Heart right ventricle (tissue), 16 donors: Measurements from ENCODE around the gene LGALS14. TPM values are rescaled to one million over a fixed set of nuclear protein-coding genes. Genes with fewer than 3 reads are reported as not detected.

ENCODE experiments used
- ATAC-seq, 8 donors: fragments of 200-7000 bp; cut with Tn5 transposase; one replicate each; pipeline ENCODE4 v1.9.1; 2020; ENCODE audit warnings: mild to moderate bottlenecking in 8 of 8, moderate library complexity in 8 of 8, moderate number of reproducible peaks in 1 of 8
- DNase-seq, 2 donors: peaks; one replicate each; pipeline ENCODE4 v3.0.0-alpha.2; 2020
- H3K27ac ChIP-seq, 10 donors: fragments of 200-600 bp; sonication (generic) in 2 of 10; one replicate each; pipeline versions ENCODE4 v1.5.0 to v1.8.0; 2020 to 2022; ENCODE audit warnings: mild to moderate bottlenecking in 3 of 10
- H3K27me3 ChIP-seq, 7 donors: fragments of 200-600 bp; one replicate each; pipeline ENCODE4 v1.8.0; 2021 to 2022; ENCODE audit warnings: mild to moderate bottlenecking in 2 of 7
- H3K36me3 ChIP-seq, 9 donors: fragments of 200-600 bp; sonication (generic) in 1 of 9; one replicate each; pipeline versions ENCODE4 v1.5.0 to v1.8.0; 2020 to 2022; ENCODE audit warnings: mild to moderate bottlenecking in 2 of 9
- H3K4me1 ChIP-seq, 9 donors: fragments of 200-600 bp; sonication (generic) in 1 of 9; one replicate each; pipeline versions ENCODE4 v1.5.0 to v1.8.0; 2020 to 2022; ENCODE audit warnings: mild to moderate bottlenecking in 4 of 9
- H3K4me3 ChIP-seq, 10 donors: fragments of 200-600 bp; sonication (generic) in 2 of 10; one replicate each; pipeline versions ENCODE4 v1.5.0 to v1.8.0; 2020 to 2022; ENCODE audit warnings: mild to moderate bottlenecking in 7 of 10, moderate library complexity in 2 of 10
- H3K9me3 ChIP-seq, 11 donors: fragments of 200-600 bp in 10 of 11; sonication (generic) in 2 of 11; one replicate each; pipeline versions ENCODE4 v1.5.0 to v1.8.0; 2013 to 2022; ENCODE audit warnings: mild to moderate bottlenecking in 2 of 11, control low read depth in 1 of 11, moderate library complexity in 1 of 11
- WGBS, 2 donors: extraction: QIAGEN DNeasy Blood & Tissue Kit; methylation state at CpG; one replicate each; pipeline ENCODE4 v1.1.7; 2013; ENCODE audit warnings: inconsistent platforms in 1 of 2; 5-methylcytosine and 5-hydroxymethylcytosine counted together
- intact Hi-C, 10 donors: fragments of 100-400 bp; cut with DNase I; formaldehyde crosslinking; loops; one replicate each; pipeline versions ENCODE4 v1.11.1 to v1.14.2; 2022
- polyA plus RNA-seq, 2 donors: library from polyadenylated mRNA; stranded (reverse); fragments of 200-250 nt; gene quantifications; one replicate each; pipeline ENCODE4 v1.2.3, GENCODE V29; 2013
- total RNA-seq, 10 donors: library from RNA; stranded (reverse); fragmentation: NEBNext Ultra II Directional in 3 of 10; extraction: Animal tissue kit (Norgen Biotek cat#: 25700) in 3 of 10; gene quantifications; one replicate each; pipeline versions ENCODE4 v1.2.1 to v1.2.4, GENCODE V29; 2021 to 2023
- TF ChIP-seq, protein P1 (sequence below), 9 donors: fragments of 200-600 bp; sonication (generic) in 2 of 9; IDR thresholded peaks; one replicate each; pipeline versions ENCODE4 v1.5.0 to v1.8.0; 2021 to 2022; ENCODE audit warnings: antibody characterized with exemption in 9 of 9, mild to moderate bottlenecking in 5 of 9, moderate library complexity in 1 of 9
- donor health status: Arrhythmogenic right ventricular cardiomyopathy.
- donor health status: ischemic (EF 13 %, LVEDD 7.1; RV severe dilation, severe dysfunction).
- donor health status: healthy with polysubstance abuse.
- donor health status: DM: no; HTN: yes; CAD: no.
- donor health status: DM: no; HTN: no; CAD: no.
- donor health status: ischemic (EF 25% LVEDD 6.9; RV normal size, moderate dysfunction).
- donor health status: ischemic (EF 25% LVEDD 5.7; RV mildly dilated, moderate dysfunction).
- donor health status: healthy.
- donor health status: DM: yes; HTN: yes; CAD: no.
- donor health status: Ischemic cardiomyopathy.
- donor health status: ischemic (EF 35%, LVEDD 5.7; RV mildly dilated, moderate dysfunction).
- donor health status: nonischemic (EF 11% LVEDD 7.7; RV severe dilation, severe dysfunction).
- donor health status: DM: yes; HTN: yes; CAD: no.
- donor health status: PGD.
- donor health status: ischemic (EF 29% LVEDD 5.4; RV normal size, mild dysfunction).
- donor health status: nonischemic (EF 23%, LVEDD 6.1; RV moderate dilation, normal function).

Gene LGALS14
- total and polyA plus RNA-seq, 12 donors: not detected

DNA sequence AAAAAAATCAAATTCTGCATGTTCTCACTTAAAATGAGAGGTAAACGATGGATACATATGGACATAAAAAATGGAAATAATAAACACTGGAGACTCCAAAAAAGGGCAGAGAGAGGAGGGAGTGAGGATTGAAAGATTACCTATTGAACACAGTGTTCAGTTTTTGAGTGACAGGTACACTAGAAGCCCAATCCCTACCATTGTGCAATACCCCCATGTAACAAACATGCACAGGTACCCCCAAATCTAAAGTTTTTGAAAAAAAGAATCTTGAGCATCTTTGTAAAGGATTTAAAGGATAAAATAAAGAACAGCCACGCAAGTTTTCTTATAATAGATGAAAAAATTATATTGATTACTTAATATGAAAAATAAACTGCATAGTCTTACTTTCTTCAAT, 50.3 kb downstream of the LGALS14 start:
- Histone ChIP-seq H3K36me3 (no peaks in the 10 kb centered on the region), H3K4me1 (no peaks in the 10 kb centered on the region), H3K4me3 (no peak overlapping the region), H3K9me3 (no peaks in the 10 kb centered on the region), H3K27ac (no peak overlapping the region), H3K27me3 (peaks cover 0 to 56% (median 28%) of the 10 kb centered on the region in 7 donors)
- TF ChIP-seq, protein P1, sequence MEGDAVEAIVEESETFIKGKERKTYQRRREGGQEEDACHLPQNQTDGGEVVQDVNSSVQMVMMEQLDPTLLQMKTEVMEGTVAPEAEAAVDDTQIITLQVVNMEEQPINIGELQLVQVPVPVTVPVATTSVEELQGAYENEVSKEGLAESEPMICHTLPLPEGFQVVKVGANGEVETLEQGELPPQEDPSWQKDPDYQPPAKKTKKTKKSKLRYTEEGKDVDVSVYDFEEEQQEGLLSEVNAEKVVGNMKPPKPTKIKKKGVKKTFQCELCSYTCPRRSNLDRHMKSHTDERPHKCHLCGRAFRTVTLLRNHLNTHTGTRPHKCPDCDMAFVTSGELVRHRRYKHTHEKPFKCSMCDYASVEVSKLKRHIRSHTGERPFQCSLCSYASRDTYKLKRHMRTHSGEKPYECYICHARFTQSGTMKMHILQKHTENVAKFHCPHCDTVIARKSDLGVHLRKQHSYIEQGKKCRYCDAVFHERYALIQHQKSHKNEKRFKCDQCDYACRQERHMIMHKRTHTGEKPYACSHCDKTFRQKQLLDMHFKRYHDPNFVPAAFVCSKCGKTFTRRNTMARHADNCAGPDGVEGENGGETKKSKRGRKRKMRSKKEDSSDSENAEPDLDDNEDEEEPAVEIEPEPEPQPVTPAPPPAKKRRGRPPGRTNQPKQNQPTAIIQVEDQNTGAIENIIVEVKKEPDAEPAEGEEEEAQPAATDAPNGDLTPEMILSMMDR (IDR thresholded peaks at IDR 0.05): no peak
- intact Hi-C loops: no loop called here
- DNase-seq (no peak), ATAC-seq (no peak)
- 71% methylated on average over 2 of the region's 2 CpGs for WGBS, 2 donors

DNA sequence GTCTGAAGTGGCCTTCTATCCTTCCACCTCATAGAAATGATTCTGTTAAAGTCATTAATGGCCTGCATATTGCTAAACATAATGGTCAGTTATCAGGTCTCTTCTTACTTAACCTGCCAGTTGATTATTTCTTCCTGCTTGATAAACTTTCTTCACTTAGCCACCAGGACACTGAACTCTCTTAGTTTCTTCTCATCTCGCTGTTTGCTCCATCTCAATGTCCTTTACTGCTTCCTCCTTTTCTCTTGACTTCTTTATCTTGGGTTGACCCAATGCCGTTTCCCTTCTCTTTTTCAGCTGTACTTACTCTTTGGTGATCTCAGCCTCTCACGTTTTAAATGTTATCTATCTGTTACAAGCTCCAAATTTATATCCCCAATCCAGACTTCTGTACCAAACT, 50.7 kb downstream of the LGALS14 start:
- Histone ChIP-seq H3K4me1 (no peaks in the 10 kb centered on the region), H3K4me3 (no peak overlapping the region), H3K27ac (no peak overlapping the region), H3K9me3 (no peaks in the 10 kb centered on the region), H3K27me3 (peaks cover 0 to 57% (median 32%) of the 10 kb centered on the region in 7 donors), H3K36me3 (no peaks in the 10 kb centered on the region)
- TF ChIP-seq, protein P1 (IDR thresholded peaks at IDR 0.05): no peak
- no peak for DNase-seq
- no peak for ATAC-seq
- 47 to 49% methylated on average over 3 of the region's 3 CpGs for WGBS, 2 donors
- intact Hi-C loops: no loop called here

Other genes starting within 250 kb of the LGALS14 start
- 100 to 1,000 TPM in 1 of 10 donors, 10 to 100 TPM in 9; 67.3 to 111 (median 78.9) TPM for gene TIMM50, start 223.6 kb upstream of the LGALS14 start, total RNA-seq
- gene TIMM50, start 223.6 kb upstream of the LGALS14 start, polyA plus RNA-seq: 100 to 1,000 TPM; 104 to 160 TPM
- not detected for gene DLL3, start 205.5 kb upstream of the LGALS14 start, total RNA-seq
- not detected for gene DLL3, start 205.5 kb upstream of the LGALS14 start, polyA plus RNA-seq
- gene SELENOV, start 189.3 kb upstream of the LGALS14 start, total RNA-seq: not detected
- not detected for gene SELENOV, start 189.3 kb upstream of the LGALS14 start, polyA plus RNA-seq
- 1 to 10 TPM; 2.2 to 4.7 (median 3.5) TPM for gene EID2B, start 171.6 kb upstream of the LGALS14 start, total RNA-seq
- 1 to 10 TPM; 1.8 to 2.8 TPM for gene EID2B, start 171.6 kb upstream of the LGALS14 start, polyA plus RNA-seq
- 10 to 100 TPM in 7 of 10 donors, 1 to 10 TPM in 3; 9.0 to 15.5 (median 11.4) TPM for gene EID2, start 164.3 kb upstream of the LGALS14 start, total RNA-seq
- gene EID2, start 164.3 kb upstream of the LGALS14 start, polyA plus RNA-seq: 10 to 100 TPM; 14.7 to 15.9 TPM
- gene LGALS13, start 102.0 kb upstream of the LGALS14 start, total RNA-seq: not detected
- gene LGALS13, start 102.0 kb upstream of the LGALS14 start, polyA plus RNA-seq: not detected
- gene LGALS16, start 48.6 kb upstream of the LGALS14 start, total RNA-seq: not detected
- not detected for gene LGALS16, start 48.6 kb upstream of the LGALS14 start, polyA plus RNA-seq
- gene CLC, start 33.5 kb downstream of the LGALS14 start, total RNA-seq: 1 to 10 TPM in 1 of 10 donors, under 1 TPM in 1, not detected in 8; 0.47 to 8.9 TPM
- gene CLC, start 33.5 kb downstream of the LGALS14 start, polyA plus RNA-seq: not detected
- not detected for gene LEUTX, start 74.4 kb downstream of the LGALS14 start, total RNA-seq
- not detected for gene LEUTX, start 74.4 kb downstream of the LGALS14 start, polyA plus RNA-seq
- gene DYRK1B, start 129.7 kb downstream of the LGALS14 start, total RNA-seq: 10 to 100 TPM; 10.1 to 43.5 (median 37.6) TPM
- gene DYRK1B, start 129.7 kb downstream of the LGALS14 start, polyA plus RNA-seq: 10 to 100 TPM in 1 of 2 donors, 1 to 10 TPM in 1; 7.3 to 17.3 TPM
- gene FBL, start 141.9 kb downstream of the LGALS14 start, total RNA-seq: 10 to 100 TPM; 52.7 to 95.4 (median 67.4) TPM
- 100 to 1,000 TPM; 102 to 192 TPM for gene FBL, start 141.9 kb downstream of the LGALS14 start, polyA plus RNA-seq
- 10 to 100 TPM in 2 of 10 donors, 1 to 10 TPM in 4, under 1 TPM in 4; 0.30 to 42.3 (median 1.9) TPM for gene FCGBP, start 230.2 kb downstream of the LGALS14 start, total RNA-seq
- 1 to 10 TPM in 1 of 2 donors, under 1 TPM in 1; 0.74 to 1.2 TPM for gene FCGBP, start 230.2 kb downstream of the LGALS14 start, polyA plus RNA-seq